HL-60 (cell line): ENCODE data around the gene SYNM.

Experiments used
- DNase-seq, 2 experiments: peaks; one replicate each; pipeline ENCODE4 v3.0.0-alpha.2; 2010 to 2020; ENCODE audit warnings: low read depth in 1 of 2, low spot score in 1 of 2
- H3K27ac ChIP-seq: fragments of 250-450 bp; sonication (Bioruptor Pico); replicated peaks from 2 replicates; pipeline ENCODE4 v1.5.1; 2020; ENCODE audit warnings: mild to moderate bottlenecking, moderate library complexity
- H3K27me3 ChIP-seq: fragments of 250-450 bp; sonication (Bioruptor Pico); 2 replicates; pipeline ENCODE4 v1.5.1; 2021; ENCODE audit warnings: mild to moderate bottlenecking, moderate library complexity; ENCODE audit not compliant: insufficient read depth, poor library complexity, severe bottlenecking
- H3K4me3 ChIP-seq: replicated peaks from 2 replicates; pipeline ENCODE4 v1.5.1; 2011; ENCODE audit warnings: mild to moderate bottlenecking, control low read depth, low read length; ENCODE audit not compliant: insufficient read depth
- GABPA ChIP-seq: IDR thresholded peaks from 2 replicates; pipeline ENCODE4 v1.6.1; 2012; ENCODE audit warnings: low read depth
- POLR2AphosphoS5 ChIP-seq: IDR thresholded peaks from 2 replicates; pipeline ENCODE4 v1.6.1; 2012; ENCODE audit warnings: low read depth
- SPI1 ChIP-seq: IDR thresholded peaks from 2 replicates; pipeline ENCODE4 v1.6.1; 2012; ENCODE audit warnings: low read depth, mild to moderate bottlenecking, borderline replicate concordance
- TF ChIP-seq, protein P1 (sequence below): IDR thresholded peaks from one replicate; pipeline ENCODE4 v1.5.1; 2011; ENCODE audit warnings: low read length, control low read depth, inconsistent platforms; ENCODE audit not compliant: insufficient read depth
- TF ChIP-seq, protein P2 (sequence below): IDR thresholded peaks from 2 replicates; pipeline ENCODE4 v1.6.1; 2012; ENCODE audit warnings: low read depth; ENCODE audit not compliant: insufficient replicate concordance

SYNM gene

DNA sequence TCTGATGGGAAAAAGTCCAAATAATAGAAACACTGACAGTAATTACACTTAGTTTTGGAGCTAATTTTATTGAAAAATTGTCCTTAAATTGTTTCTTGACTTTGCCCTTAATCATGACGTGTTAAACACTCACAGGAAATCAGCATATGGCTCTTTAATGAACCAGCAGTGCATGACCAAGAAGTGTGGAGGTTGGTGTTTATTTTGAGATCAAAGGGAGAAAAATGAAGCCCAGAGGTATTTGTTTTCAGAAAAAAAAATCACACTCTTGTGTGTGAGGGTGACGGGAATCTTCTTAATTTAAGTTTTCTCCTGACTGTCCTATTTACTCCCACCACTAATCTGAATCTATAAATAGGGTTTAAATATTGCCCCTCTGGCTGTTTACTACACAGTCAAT is 28.8 kb upstream of the SYNM start:
- H3K27ac ChIP-seq = no peak overlapping the region
- TF ChIP-seq, protein P1, sequence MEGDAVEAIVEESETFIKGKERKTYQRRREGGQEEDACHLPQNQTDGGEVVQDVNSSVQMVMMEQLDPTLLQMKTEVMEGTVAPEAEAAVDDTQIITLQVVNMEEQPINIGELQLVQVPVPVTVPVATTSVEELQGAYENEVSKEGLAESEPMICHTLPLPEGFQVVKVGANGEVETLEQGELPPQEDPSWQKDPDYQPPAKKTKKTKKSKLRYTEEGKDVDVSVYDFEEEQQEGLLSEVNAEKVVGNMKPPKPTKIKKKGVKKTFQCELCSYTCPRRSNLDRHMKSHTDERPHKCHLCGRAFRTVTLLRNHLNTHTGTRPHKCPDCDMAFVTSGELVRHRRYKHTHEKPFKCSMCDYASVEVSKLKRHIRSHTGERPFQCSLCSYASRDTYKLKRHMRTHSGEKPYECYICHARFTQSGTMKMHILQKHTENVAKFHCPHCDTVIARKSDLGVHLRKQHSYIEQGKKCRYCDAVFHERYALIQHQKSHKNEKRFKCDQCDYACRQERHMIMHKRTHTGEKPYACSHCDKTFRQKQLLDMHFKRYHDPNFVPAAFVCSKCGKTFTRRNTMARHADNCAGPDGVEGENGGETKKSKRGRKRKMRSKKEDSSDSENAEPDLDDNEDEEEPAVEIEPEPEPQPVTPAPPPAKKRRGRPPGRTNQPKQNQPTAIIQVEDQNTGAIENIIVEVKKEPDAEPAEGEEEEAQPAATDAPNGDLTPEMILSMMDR = no peak
- TF ChIP-seq SPI1 = no peak
- TF ChIP-seq, protein P2, sequence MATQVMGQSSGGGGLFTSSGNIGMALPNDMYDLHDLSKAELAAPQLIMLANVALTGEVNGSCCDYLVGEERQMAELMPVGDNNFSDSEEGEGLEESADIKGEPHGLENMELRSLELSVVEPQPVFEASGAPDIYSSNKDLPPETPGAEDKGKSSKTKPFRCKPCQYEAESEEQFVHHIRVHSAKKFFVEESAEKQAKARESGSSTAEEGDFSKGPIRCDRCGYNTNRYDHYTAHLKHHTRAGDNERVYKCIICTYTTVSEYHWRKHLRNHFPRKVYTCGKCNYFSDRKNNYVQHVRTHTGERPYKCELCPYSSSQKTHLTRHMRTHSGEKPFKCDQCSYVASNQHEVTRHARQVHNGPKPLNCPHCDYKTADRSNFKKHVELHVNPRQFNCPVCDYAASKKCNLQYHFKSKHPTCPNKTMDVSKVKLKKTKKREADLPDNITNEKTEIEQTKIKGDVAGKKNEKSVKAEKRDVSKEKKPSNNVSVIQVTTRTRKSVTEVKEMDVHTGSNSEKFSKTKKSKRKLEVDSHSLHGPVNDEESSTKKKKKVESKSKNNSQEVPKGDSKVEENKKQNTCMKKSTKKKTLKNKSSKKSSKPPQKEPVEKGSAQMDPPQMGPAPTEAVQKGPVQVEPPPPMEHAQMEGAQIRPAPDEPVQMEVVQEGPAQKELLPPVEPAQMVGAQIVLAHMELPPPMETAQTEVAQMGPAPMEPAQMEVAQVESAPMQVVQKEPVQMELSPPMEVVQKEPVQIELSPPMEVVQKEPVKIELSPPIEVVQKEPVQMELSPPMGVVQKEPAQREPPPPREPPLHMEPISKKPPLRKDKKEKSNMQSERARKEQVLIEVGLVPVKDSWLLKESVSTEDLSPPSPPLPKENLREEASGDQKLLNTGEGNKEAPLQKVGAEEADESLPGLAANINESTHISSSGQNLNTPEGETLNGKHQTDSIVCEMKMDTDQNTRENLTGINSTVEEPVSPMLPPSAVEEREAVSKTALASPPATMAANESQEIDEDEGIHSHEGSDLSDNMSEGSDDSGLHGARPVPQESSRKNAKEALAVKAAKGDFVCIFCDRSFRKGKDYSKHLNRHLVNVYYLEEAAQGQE = no peak
- H3K4me3 ChIP-seq = no peak overlapping the region
- no peak for DNase-seq
- no peaks in the 10 kb centered on the region for H3K27me3 ChIP-seq

DNA sequence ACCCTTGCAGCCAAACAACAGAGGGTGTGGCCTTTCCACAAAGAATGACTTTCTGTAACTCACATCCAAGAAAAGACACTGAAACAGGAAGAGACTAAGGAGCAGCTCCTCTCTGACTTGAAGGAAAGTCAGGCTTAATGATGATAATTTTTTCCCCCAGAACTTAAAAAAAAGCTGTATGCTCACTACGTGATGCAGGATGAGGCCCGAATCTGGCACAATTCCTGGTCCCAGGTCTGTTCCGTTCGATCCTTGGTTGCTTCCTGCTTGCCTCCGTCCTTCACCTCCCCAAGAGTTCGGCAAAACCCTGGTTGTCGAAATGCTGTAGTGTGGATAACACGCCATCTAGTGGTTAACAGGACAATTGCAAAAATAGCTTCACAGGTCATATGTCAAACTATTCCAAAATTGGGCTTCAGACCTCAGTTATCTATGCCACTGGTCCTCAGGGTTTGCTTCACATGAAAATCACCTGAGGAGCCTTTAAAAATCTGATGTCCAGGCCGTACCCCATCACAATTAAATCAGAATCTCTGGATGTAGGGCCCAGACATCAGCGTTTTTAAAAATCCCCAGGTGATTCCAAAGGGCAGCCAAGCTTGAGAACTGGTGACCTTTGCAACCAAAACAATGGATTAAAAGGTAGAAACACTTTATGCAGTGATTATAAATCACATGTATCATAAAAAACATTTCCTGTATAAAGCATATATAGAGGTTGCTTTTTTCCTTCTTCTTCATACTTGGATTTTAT is 28.1 kb upstream of the SYNM start:
- H3K4me3 ChIP-seq = peak overlapping the region; percentile 37
- no peak overlapping the region for H3K27ac ChIP-seq
- peak; percentile 50 to 68 for DNase-seq
- no peaks in the 10 kb centered on the region for H3K27me3 ChIP-seq
- no peak for TF ChIP-seq SPI1
- no peak for TF ChIP-seq POLR2AphosphoS5
- TF ChIP-seq, protein P1 = peak; percentile 89
- no peak for TF ChIP-seq GABPA
- TF ChIP-seq, protein P2 = no peak

DNA sequence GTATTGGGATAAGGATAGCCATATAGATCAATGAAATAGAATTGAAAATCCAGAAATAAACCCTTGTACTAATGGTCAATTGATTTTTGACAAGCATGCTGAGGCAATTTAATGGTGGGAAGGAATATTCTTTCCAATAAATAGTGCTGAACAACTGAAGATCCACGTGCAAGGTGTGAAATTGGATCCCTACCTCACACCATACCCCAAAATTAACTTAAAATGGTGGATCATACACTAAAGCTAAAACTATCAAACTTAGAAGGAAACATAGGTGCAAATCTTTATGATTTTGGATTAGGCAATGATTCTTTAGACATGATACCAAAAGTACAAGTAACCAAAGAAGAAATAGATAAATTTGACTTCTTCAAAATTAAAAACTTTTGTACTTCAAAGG is 22.1 kb upstream of the SYNM start:
- Histone ChIP-seq H3K27ac (no peak overlapping the region), H3K4me3 (no peak overlapping the region), H3K27me3 (no peaks in the 10 kb centered on the region)
- DNase-seq = no peak
- TF ChIP-seq, protein P1 = no peak
- no peak for TF ChIP-seq GABPA
- TF ChIP-seq, protein P2 = no peak
